GM12891 (cell line): ENCODE measurements around the gene HOOK1.

Experiments
- PAX5 ChIP-seq: IDR thresholded peaks from 2 replicates; pipeline ENCODE4 v1.6.1; 2011; ENCODE audit warnings: low read length, moderate library complexity, mild to moderate bottlenecking; ENCODE audit not compliant: insufficient read depth, severe bottlenecking
- POLR2A ChIP-seq: IDR thresholded peaks from 2 replicates; pipeline ENCODE4 v1.6.1; 2011; ENCODE audit warnings: low read depth, low read length, control low read depth
- TAF1 ChIP-seq: IDR thresholded peaks from 2 replicates; pipeline ENCODE4 v1.6.1; 2011; ENCODE audit warnings: low read depth, low read length, control low read depth

DNA sequence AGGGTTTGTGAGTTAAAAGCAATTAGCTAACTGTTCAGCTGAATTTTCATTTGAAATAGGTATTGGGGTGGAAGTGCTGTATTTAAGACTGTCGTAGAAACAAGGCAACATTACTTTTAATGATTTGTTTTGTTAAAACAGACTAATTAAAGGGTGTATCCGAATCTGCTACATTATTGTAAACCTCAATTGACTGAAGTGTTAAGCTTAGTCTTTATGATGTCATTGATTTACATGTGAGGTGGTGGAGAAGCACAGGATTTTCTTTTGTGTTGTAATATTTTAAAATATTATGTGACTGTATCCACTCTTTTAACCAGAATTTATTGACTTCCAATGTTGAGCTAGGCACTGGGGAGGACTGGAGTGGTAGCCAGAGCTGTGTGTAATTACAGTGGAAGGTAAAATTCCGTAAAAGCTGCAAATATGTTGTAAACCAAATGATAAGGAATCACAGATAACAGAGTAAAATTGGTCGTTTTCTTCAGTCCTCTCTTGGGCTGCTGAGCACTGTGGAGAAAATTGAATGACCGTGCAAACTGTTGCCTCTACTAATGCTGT lies 1.6 kb downstream of the HOOK1 start:
- TF ChIP-seq TAF1 (no peak), POLR2A (no peak), PAX5 (no peak)
